ENCODE data around the gene B3GALT5. TPM values are rescaled to one million over a fixed set of nuclear protein-coding genes. Genes with fewer than 3 reads are reported as not detected.

The B3GALT5 gene
- total and polyA plus RNA-seq, 2 donors (not counting 1 experiment from before 2014, with no cell fraction given), result not detected

- Histone ChIP-seq H2AFZ (ENCODE audit: insufficient read depth, low read depth, low read length, poor library complexity, severe bottlenecking) (no peak overlapping the region), H3K27me3 (replicated peaks in 1 of 4; ENCODE audit: control extremely low read depth in 1 of 4, control insufficient read depth in 3 of 4, insufficient read depth in 4 of 4, low read length in 3 of 4) (no peaks in the 10 kb centered on the region), H3K9me3 (ENCODE audit: control extremely low read depth in 1 of 3, control insufficient read depth in 2 of 3, insufficient read depth in 1 of 3, low read length in 2 of 3) (peaks cover 0 to 21% (median 0%) of the 10 kb centered on the region in 3 donors), H3K36me3 (replicated peaks in 1 of 2; ENCODE audit: control extremely low read depth in 1 of 2, control insufficient read depth in 1 of 2, extremely low read depth in 1 of 2, insufficient read depth in 2 of 2, low read length in 1 of 2) (no peaks in the 10 kb centered on the region), H3K79me2 (ENCODE audit: control insufficient read depth, insufficient read depth, low read length) (no peaks in the 10 kb centered on the region), H3K4me3 (ENCODE audit: control extremely low read depth in 1 of 5, extremely low read depth in 1 of 5, insufficient read depth in 1 of 5, low read depth in 2 of 5, low read length in 4 of 5) (no peak overlapping the region), H3K9ac (ENCODE audit: low read length) (no peak overlapping the region), H4K20me1 (ENCODE audit: control insufficient read depth, insufficient read depth, low read length, poor library complexity, severe bottlenecking) (no peaks in the 10 kb centered on the region), H3K4me1 (ENCODE audit: control insufficient read depth in 2 of 2, insufficient read depth in 2 of 2, low read length in 2 of 2) (no peaks in the 10 kb centered on the region), H3K27ac (ENCODE audit: low read length in 2 of 2) (no peak overlapping the region), H3K4me2 (replicated peaks; ENCODE audit: low read depth, low read length, poor library complexity, severe bottlenecking) (no peak overlapping the region)
- Mint-ChIP-seq H3K9me3 (ENCODE audit: insufficient read depth) (no peaks in the 10 kb centered on the region), H3K4me3 (no peak overlapping the region), H3K4me1 (no peaks in the 10 kb centered on the region), H3K27me3 (no peaks in the 10 kb centered on the region), H3K27ac (no peak overlapping the region)
- ATAC-seq (ENCODE audit: low read depth), result no peak
- intact Hi-C loops (cut with micrococcal nuclease), result no loop called here
- 24% methylated on average over 12 of the region's 17 CpGs for WGBS (ENCODE audit: insufficient coverage)
- TF ChIP-seq EZH2 (IDR thresholded peaks at IDR 0.05; ENCODE audit: borderline replicate concordance, insufficient read depth, low read depth, low read length, poor library complexity, severe bottlenecking), result no peak
- TF ChIP-seq CTCF (IDR thresholded peaks at IDR 0.05), result no peak
- ChIA-PET POLR2A (no interaction called here), CTCF (no interaction called here)
- no peak for DNase-seq
Measured at GRCh38 chr21:39660191-39660980, 47.6 kb downstream of the B3GALT5 start.

GRCh38 chr21:39661121-39661520, 48.4 kb downstream of the B3GALT5 start:
- TF ChIP-seq CTCF (IDR thresholded peaks at IDR 0.05) (no peak), EZH2 (IDR thresholded peaks at IDR 0.05; ENCODE audit: borderline replicate concordance, insufficient read depth, low read depth, low read length, poor library complexity, severe bottlenecking) (no peak)
- H3K27me3 Mint-ChIP-seq, result no peaks in the 10 kb centered on the region
- DNase-seq, result no peak
- no peaks in the 10 kb centered on the region for H3K4me1 ChIP-seq (ENCODE audit: control insufficient read depth in 2 of 2, insufficient read depth in 2 of 2, low read length in 2 of 2)
- no peaks in the 10 kb centered on the region for H4K20me1 ChIP-seq (ENCODE audit: control insufficient read depth, insufficient read depth, low read length, poor library complexity, severe bottlenecking)
- no peaks in the 10 kb centered on the region for H3K4me1 Mint-ChIP-seq
- H3K27ac ChIP-seq (ENCODE audit: low read length in 2 of 2), result no peak overlapping the region
- POLR2A ChIA-PET, result no interaction called here
- H2AFZ ChIP-seq (ENCODE audit: insufficient read depth, low read depth, low read length, poor library complexity, severe bottlenecking), result no peak overlapping the region
- no peak overlapping the region for H3K4me3 ChIP-seq (ENCODE audit: control extremely low read depth in 1 of 5, extremely low read depth in 1 of 5, insufficient read depth in 1 of 5, low read depth in 2 of 5, low read length in 4 of 5)
- intact Hi-C loops (cut with micrococcal nuclease), result no loop called here
- no peak overlapping the region for H3K27ac Mint-ChIP-seq
- H3K4me3 Mint-ChIP-seq, result no peak overlapping the region
- 96% methylated on average over 18 of the region's 18 CpGs for WGBS (ENCODE audit: insufficient coverage)
- ATAC-seq (ENCODE audit: low read depth), result no peak
- no peaks in the 10 kb centered on the region for H3K79me2 ChIP-seq (ENCODE audit: control insufficient read depth, insufficient read depth, low read length)
- H3K9me3 Mint-ChIP-seq (ENCODE audit: insufficient read depth), result no peaks in the 10 kb centered on the region
- H3K4me2 ChIP-seq (replicated peaks; ENCODE audit: low read depth, low read length, poor library complexity, severe bottlenecking), result no peak overlapping the region
- CTCF ChIA-PET, result no interaction called here
- peaks cover 0 to 19% (median 0%) of the 10 kb centered on the region in 3 donors for H3K9me3 ChIP-seq (ENCODE audit: control extremely low read depth in 1 of 3, control insufficient read depth in 2 of 3, insufficient read depth in 1 of 3, low read length in 2 of 3)
- H3K36me3 ChIP-seq (replicated peaks in 1 of 2; ENCODE audit: control extremely low read depth in 1 of 2, control insufficient read depth in 1 of 2, extremely low read depth in 1 of 2, insufficient read depth in 2 of 2, low read length in 1 of 2), result no peaks in the 10 kb centered on the region
- H3K27me3 ChIP-seq (replicated peaks in 1 of 4; ENCODE audit: control extremely low read depth in 1 of 4, control insufficient read depth in 3 of 4, insufficient read depth in 4 of 4, low read length in 3 of 4), result no peaks in the 10 kb centered on the region
- no peak overlapping the region for H3K9ac ChIP-seq (ENCODE audit: low read length)

Data from B cell (primary cell).